ENCODE data around the gene CCND3. TPM values are rescaled to one million over a fixed set of nuclear protein-coding genes. Genes with fewer than 3 reads are reported as not detected.

The CCND3 gene
- total and polyA plus RNA-seq, 10 of the 15 experiments (the other 5 are each of a cell fraction or from before 2014, with no cell fraction given) = 6.0 to 86.4 (median 31.5) TPM

DNA sequence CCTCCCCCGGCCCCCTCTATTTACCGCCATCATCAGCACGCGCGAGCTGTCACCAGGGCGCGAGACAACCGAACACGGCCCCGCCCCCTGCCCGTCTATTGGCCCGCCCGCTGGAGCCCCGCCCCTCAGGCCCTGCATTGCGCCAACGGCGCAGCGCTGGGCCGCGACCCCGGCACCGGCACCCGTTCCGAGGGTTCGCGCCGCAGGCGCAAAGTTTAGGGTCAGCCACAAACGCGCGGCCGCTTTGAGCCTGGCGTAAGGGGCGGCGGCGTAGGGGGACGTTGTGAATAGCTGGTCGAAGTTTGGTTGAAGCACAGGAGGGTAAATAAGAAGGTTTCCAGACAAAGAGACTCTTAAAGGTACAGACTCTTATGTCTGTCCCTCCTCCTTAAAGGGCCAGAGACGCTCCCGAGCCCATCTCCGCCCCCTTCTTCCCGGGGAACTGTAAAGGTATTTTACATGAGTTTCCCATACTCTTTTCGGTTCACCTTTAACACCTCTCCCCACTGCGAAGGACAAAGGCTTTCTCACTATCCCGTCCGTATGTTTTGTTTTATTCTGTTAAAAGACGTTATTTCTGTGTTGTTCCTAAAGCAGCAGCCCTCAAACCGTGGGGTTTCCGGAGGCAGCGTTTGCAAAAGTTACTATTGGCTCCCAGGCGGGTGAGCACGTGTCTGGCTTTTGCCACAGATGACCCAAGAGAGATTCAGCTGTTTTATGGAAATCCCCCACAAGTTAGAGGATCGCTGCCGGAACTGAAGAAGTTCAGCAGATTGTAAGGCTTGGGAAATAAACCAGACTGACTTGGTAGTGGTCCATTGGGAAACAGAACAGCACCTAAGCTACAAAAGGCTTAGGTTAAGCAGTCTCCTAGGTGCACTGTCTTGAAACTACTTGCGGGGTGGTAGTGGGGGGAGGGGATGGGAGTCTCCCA, 46.0 kb downstream of the CCND3 start, which contains the start of gene USP49 (continued):
- no peak for TF ChIP-seq RFX5 (IDR thresholded peaks at IDR 0.05; ENCODE audit: low read depth, low read length)
- TF ChIP-seq MYC (IDR thresholded peaks at IDR 0.05; ENCODE audit: insufficient read depth, insufficient read length, insufficient replicate concordance, low read length, severe bottlenecking) = no peak
- TF ChIP-seq MTA2 (IDR thresholded peaks at IDR 0.05; ENCODE audit: low read depth) = peak; percentile 29; the same call in 1 of the 2 replicates
- peak; percentile 88 for TF ChIP-seq RELA (IDR thresholded peaks at IDR 0.05; ENCODE audit: borderline replicate concordance, partially characterized antibody)
- no peak for TF ChIP-seq GABPA (IDR thresholded peaks at IDR 0.05; ENCODE audit: low read depth)
- no peak for TF ChIP-seq EGR1 (IDR thresholded peaks at IDR 0.05; ENCODE audit: borderline replicate concordance in 1 of 2, low read depth in 2 of 2, low read length in 2 of 2)
- no peak; the same call in 1 of the 2 replicates for TF ChIP-seq YY1 (IDR thresholded peaks at IDR 0.05; ENCODE audit: low read depth, low read length)
- peak; percentile 87 for TF ChIP-seq PML (IDR thresholded peaks at IDR 0.05; ENCODE audit: low read length)
- no peak for TF ChIP-seq RBBP5 (conservative IDR thresholded peaks at IDR 0.05)
- TF ChIP-seq CBX3 (IDR thresholded peaks at IDR 0.05; ENCODE audit: borderline replicate concordance, low read depth) = no peak
- TF ChIP-seq, protein P1, sequence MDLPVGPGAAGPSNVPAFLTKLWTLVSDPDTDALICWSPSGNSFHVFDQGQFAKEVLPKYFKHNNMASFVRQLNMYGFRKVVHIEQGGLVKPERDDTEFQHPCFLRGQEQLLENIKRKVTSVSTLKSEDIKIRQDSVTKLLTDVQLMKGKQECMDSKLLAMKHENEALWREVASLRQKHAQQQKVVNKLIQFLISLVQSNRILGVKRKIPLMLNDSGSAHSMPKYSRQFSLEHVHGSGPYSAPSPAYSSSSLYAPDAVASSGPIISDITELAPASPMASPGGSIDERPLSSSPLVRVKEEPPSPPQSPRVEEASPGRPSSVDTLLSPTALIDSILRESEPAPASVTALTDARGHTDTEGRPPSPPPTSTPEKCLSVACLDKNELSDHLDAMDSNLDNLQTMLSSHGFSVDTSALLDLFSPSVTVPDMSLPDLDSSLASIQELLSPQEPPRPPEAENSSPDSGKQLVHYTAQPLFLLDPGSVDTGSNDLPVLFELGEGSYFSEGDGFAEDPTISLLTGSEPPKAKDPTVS (IDR thresholded peaks at IDR 0.05; ENCODE audit: low read depth, low read length) = no peak
- TF ChIP-seq ESRRA (IDR thresholded peaks at IDR 0.05; ENCODE audit: low read length) = no peak
- TF ChIP-seq, protein P2, sequence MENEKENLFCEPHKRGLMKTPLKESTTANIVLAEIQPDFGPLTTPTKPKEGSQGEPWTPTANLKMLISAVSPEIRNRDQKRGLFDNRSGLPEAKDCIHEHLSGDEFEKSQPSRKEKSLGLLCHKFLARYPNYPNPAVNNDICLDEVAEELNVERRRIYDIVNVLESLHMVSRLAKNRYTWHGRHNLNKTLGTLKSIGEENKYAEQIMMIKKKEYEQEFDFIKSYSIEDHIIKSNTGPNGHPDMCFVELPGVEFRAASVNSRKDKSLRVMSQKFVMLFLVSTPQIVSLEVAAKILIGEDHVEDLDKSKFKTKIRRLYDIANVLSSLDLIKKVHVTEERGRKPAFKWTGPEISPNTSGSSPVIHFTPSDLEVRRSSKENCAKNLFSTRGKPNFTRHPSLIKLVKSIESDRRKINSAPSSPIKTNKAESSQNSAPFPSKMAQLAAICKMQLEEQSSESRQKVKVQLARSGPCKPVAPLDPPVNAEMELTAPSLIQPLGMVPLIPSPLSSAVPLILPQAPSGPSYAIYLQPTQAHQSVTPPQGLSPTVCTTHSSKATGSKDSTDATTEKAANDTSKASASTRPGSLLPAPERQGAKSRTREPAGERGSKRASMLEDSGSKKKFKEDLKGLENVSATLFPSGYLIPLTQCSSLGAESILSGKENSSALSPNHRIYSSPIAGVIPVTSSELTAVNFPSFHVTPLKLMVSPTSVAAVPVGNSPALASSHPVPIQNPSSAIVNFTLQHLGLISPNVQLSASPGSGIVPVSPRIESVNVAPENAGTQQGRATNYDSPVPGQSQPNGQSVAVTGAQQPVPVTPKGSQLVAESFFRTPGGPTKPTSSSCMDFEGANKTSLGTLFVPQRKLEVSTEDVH (IDR thresholded peaks at IDR 0.05; ENCODE audit: low read depth, partially characterized antibody) = no peak
- no peak for TF ChIP-seq BRCA1 (IDR thresholded peaks at IDR 0.05; ENCODE audit: low read depth, low read length)
- 0 out of 2 replicates have a peak, but pooled peaks have one; percentile 60 for TF ChIP-seq ZBED1 (IDR thresholded peaks at IDR 0.05; ENCODE audit: borderline replicate concordance)
- TF ChIP-seq LARP7 (IDR thresholded peaks at IDR 0.05) = peak; percentile 73; the same call in 1 of the 2 replicates
- no peak for TF ChIP-seq SUZ12 (IDR thresholded peaks at IDR 0.05; ENCODE audit: unreplicated experiment)
- TF ChIP-seq ELK1 (IDR thresholded peaks at IDR 0.05; ENCODE audit: low read depth, low read length) = no peak
- peak; percentile 58 for TF ChIP-seq SMAD1 (IDR thresholded peaks at IDR 0.05; ENCODE audit: low read depth, partially characterized antibody)
- 0 out of 2 replicates have a peak, but pooled peaks have one; percentile 14 for TF ChIP-seq TCF12 (IDR thresholded peaks at IDR 0.05; ENCODE audit: low read depth, low read length)
- peak; percentile 96 for TF ChIP-seq RAD51 (IDR thresholded peaks at IDR 0.05)
- TF ChIP-seq BACH1 (IDR thresholded peaks at IDR 0.05; ENCODE audit: borderline replicate concordance) = no peak; the same call in 1 of the 2 replicates
- peak; percentile 69 for TF ChIP-seq RUNX3 (IDR thresholded peaks at IDR 0.05; ENCODE audit: low read length)
- TF ChIP-seq KAT2A (conservative IDR thresholded peaks at IDR 0.05; ENCODE audit: control insufficient read depth, low read depth, low read length) = no peak
- peak; percentile 79 for TF ChIP-seq CREM (IDR thresholded peaks at IDR 0.05; ENCODE audit: low read depth)
- 0 out of 2 replicates have a peak, but pooled peaks have one; percentile 24 for TF ChIP-seq DPF2 (IDR thresholded peaks at IDR 0.05)

All from GM12878 (cell line).